PFSK-1 (cell line): ENCODE results near the gene GUK1.

ENCODE experiments used
- FOXP2 ChIP-seq: optimal IDR thresholded peaks from 2 replicates; pipeline ENCODE3; 2011; ENCODE audit warnings: borderline replicate concordance, control low read depth, inconsistent platforms; ENCODE audit not compliant: insufficient read depth; ENCODE audit errors: extremely low read length, extremely low read depth
- POLR2AphosphoS5 ChIP-seq: IDR thresholded peaks from 2 replicates; pipeline ENCODE4 v1.6.1; 2012; ENCODE audit warnings: low read depth, mild to moderate bottlenecking, control low read depth, low read length, moderate library complexity
- SIN3A ChIP-seq: IDR thresholded peaks from 2 replicates; pipeline ENCODE4 v1.6.1; 2012; ENCODE audit warnings: mild to moderate bottlenecking, low read length, moderate library complexity, borderline replicate concordance; ENCODE audit not compliant: insufficient read depth
- TAF1 ChIP-seq: IDR thresholded peaks from 2 replicates; pipeline ENCODE4 v1.6.1; 2012; ENCODE audit warnings: low read length, control low read depth, borderline replicate concordance; ENCODE audit not compliant: insufficient read depth
- TF ChIP-seq, protein P1 (sequence below), 2 experiments: IDR thresholded peaks; 2 replicates each; pipeline versions ENCODE4 v1.6.1 to v1.8.0; 2011 to 2012; ENCODE audit warnings: low read depth in 2 of 2, low read length in 2 of 2, control low read depth in 1 of 2, inconsistent platforms in 1 of 2, mild to moderate bottlenecking in 1 of 2, moderate library complexity in 1 of 2; ENCODE audit not compliant: insufficient read depth in 1 of 2

The GUK1 gene

GRCh38 chr1:228149406-228150119 lies 9.5 kb downstream of the GUK1 start, which contains the start of gene GJC2:
Gene GJC2, plus strand, starts transcription at chr1:228149930. Its CDS starts 7,829 bp downstream, at chr1:228157759.
- TF ChIP-seq POLR2AphosphoS5: no peak
- TF ChIP-seq, protein P1, sequence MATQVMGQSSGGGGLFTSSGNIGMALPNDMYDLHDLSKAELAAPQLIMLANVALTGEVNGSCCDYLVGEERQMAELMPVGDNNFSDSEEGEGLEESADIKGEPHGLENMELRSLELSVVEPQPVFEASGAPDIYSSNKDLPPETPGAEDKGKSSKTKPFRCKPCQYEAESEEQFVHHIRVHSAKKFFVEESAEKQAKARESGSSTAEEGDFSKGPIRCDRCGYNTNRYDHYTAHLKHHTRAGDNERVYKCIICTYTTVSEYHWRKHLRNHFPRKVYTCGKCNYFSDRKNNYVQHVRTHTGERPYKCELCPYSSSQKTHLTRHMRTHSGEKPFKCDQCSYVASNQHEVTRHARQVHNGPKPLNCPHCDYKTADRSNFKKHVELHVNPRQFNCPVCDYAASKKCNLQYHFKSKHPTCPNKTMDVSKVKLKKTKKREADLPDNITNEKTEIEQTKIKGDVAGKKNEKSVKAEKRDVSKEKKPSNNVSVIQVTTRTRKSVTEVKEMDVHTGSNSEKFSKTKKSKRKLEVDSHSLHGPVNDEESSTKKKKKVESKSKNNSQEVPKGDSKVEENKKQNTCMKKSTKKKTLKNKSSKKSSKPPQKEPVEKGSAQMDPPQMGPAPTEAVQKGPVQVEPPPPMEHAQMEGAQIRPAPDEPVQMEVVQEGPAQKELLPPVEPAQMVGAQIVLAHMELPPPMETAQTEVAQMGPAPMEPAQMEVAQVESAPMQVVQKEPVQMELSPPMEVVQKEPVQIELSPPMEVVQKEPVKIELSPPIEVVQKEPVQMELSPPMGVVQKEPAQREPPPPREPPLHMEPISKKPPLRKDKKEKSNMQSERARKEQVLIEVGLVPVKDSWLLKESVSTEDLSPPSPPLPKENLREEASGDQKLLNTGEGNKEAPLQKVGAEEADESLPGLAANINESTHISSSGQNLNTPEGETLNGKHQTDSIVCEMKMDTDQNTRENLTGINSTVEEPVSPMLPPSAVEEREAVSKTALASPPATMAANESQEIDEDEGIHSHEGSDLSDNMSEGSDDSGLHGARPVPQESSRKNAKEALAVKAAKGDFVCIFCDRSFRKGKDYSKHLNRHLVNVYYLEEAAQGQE (IDR thresholded peaks at IDR 0.05; ENCODE audit: insufficient read depth in 1 of 2, low read depth in 2 of 2, low read length in 2 of 2): no peak

GRCh38 chr1:228150120-228150460 lies 10.0 kb downstream of the GUK1 start:
- TF ChIP-seq POLR2AphosphoS5 (no peak), TAF1 (no peak), SIN3A (no peak)
- TF ChIP-seq, protein P1 (IDR thresholded peaks at IDR 0.05; ENCODE audit: insufficient read depth in 1 of 2, low read depth in 2 of 2, low read length in 2 of 2): no peak

DNA sequence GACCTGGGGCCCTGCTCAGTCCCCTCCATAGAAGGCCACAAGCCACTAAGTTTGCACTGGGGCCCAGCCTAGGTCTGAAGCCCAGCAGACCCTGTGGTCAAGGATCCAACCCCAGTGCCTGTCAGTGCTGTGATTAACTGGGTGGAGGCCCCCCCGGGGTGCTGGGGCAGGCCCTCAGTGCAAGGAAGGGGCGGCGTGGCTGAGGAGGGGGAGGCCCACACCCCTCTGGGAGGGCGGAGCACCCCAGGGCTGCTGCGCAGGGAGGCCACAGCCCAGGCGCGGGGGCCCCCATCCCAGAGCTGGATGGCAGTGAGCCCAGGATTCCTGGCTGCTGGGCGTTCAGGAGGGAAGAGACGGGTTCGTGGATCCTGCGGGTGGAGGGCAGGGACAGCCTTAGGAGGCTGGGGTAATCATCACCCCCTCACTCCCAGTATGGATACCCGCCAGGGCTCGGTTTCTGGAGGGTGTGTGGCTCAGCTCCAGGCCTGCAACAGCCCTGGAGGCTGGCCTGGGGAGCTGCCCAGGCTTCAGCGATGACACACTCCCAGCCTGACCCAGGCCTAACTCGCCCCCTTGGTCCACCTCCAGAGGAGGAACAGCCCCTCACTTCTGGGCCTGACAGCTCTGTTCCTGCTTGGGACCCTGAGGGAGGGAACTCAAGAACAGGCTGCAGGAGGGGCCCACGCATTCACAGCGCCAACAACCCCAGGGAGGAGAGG lies 10.5 kb downstream of the GUK1 start:
- TF ChIP-seq SIN3A: no peak
- TF ChIP-seq FOXP2: no peak
- TF ChIP-seq, protein P1 (IDR thresholded peaks at IDR 0.05; ENCODE audit: insufficient read depth in 1 of 2, low read depth in 2 of 2, low read length in 2 of 2): no peak
- no peak; the same call in 1 of the 2 replicates for TF ChIP-seq POLR2AphosphoS5
- no peak for TF ChIP-seq TAF1

- TF ChIP-seq SIN3A (no peak), POLR2AphosphoS5 (no peak), TAF1 (no peak), FOXP2 (no peak)
- TF ChIP-seq, protein P1 (IDR thresholded peaks at IDR 0.05; ENCODE audit: insufficient read depth in 1 of 2, low read depth in 2 of 2, low read length in 2 of 2): no peak
Measured at GRCh38 chr1:228151180-228151925, 11.3 kb downstream of the GUK1 start.
